ENCODE data around the gene REPS2. TPM values are rescaled to one million over a fixed set of nuclear protein-coding genes. Genes with fewer than 3 reads are reported as not detected.

The REPS2 gene
- total and polyA plus RNA-seq, 9 of the 15 experiments (the other 6 are each of a cell fraction or from before 2014, with no cell fraction given) = 0.01 to 0.07 (median 0.01) TPM; not detected in 3

- Histone ChIP-seq H3K4me1 (replicated peaks in 1 of 2; ENCODE audit: control insufficient read depth in 2 of 2, insufficient read depth in 2 of 2, low read length in 2 of 2) (no peaks in the 10 kb centered on the region), H3K9ac (ENCODE audit: insufficient read depth in 1 of 2, low read depth in 2 of 2, low read length in 2 of 2) (no peak overlapping the region), H3K4me3 (no peak overlapping the region), H3K9me1 (ENCODE audit: control insufficient read depth, insufficient read depth, low read length) (no peaks in the 10 kb centered on the region), H3K9me3 (replicated peaks; ENCODE audit: control insufficient read depth, insufficient read depth, low read depth, low read length) (no peaks in the 10 kb centered on the region), H3K27ac (ENCODE audit: extremely low read depth, low read depth, low read length) (no peak overlapping the region), H3K79me2 (ENCODE audit: control insufficient read depth, insufficient read depth, low read length) (no peaks in the 10 kb centered on the region), H2AFZ (ENCODE audit: low read depth, low read length) (no peak overlapping the region), H3K4me2 (ENCODE audit: insufficient read depth, low read length) (no peak overlapping the region), H3K27me3 (ENCODE audit: control insufficient read depth in 2 of 2, insufficient read depth in 2 of 2, low read length in 2 of 2) (peaks cover 0 to 4% of the 10 kb centered on the region in 2 experiments; a peak in 1 of 5 replicates), H3K36me3 (ENCODE audit: control insufficient read depth, insufficient read depth, low read length) (no peaks in the 10 kb centered on the region), H4K20me1 (replicated peaks; ENCODE audit: control insufficient read depth, insufficient read depth, low read length) (no peaks in the 10 kb centered on the region)
- ChIA-PET POLR2A (no interaction called here), CTCF (ENCODE audit: low intra/inter-chr PET ratio) (no interaction called here)
- 0% methylated on average over 8 of the region's 8 CpGs for WGBS (ENCODE audit: insufficient coverage, low coverage, missing lambda C conversion rate)
- FAIRE-seq (peak; percentile 65), DNase-seq (ENCODE audit: extremely low read depth in 1 of 4, low spot score in 3 of 4) (peak; percentile 7 to 30 (median 14)), ATAC-seq (peak; percentile 76)
- TF ChIP-seq CTCF (IDR thresholded peaks at IDR 0.05 in 2 of 3, conservative IDR thresholded peaks at IDR 0.05 in 1 of 3; ENCODE audit: insufficient read depth in 2 of 3, low read depth in 1 of 3, low read length in 3 of 3) (peak; percentile 44 to 50 (median 47); a peak in 5 of 6 replicates), RAD21 (CRISPR knock-in tag; conservative IDR thresholded peaks at IDR 0.05 in 1 of 2, IDR thresholded peaks at IDR 0.05 in 1 of 2) (peak in 1 of 2 experiments; percentile 18; a peak in 1 of 4 replicates), IRF1 (CRISPR knock-in tag; IDR thresholded peaks at IDR 0.05; ENCODE audit: borderline replicate concordance) (no peak), ZNF586 (CRISPR knock-in tag; conservative IDR thresholded peaks at IDR 0.05) (no peak)
- BruUV-seq (replicated peaks) = no TSS peak
- in situ Hi-C loops (cut with MboI) = no loop called here
- intact Hi-C loops (cut with micrococcal nuclease) = loop anchor here (5.0 kb wide), 1 partner anchor 40 kb away; no protein-coding TSS in a partner anchor
Measured at GRCh38 chrX:17007134-17007768, 60.8 kb downstream of the REPS2 start.
